ENCODE results near the gene GPR32. TPM values are rescaled to one million over a fixed set of nuclear protein-coding genes. Genes with fewer than 3 reads are reported as not detected.

Gene GPR32
- polyA plus RNA-seq, 3 donors, result not detected

DNA sequence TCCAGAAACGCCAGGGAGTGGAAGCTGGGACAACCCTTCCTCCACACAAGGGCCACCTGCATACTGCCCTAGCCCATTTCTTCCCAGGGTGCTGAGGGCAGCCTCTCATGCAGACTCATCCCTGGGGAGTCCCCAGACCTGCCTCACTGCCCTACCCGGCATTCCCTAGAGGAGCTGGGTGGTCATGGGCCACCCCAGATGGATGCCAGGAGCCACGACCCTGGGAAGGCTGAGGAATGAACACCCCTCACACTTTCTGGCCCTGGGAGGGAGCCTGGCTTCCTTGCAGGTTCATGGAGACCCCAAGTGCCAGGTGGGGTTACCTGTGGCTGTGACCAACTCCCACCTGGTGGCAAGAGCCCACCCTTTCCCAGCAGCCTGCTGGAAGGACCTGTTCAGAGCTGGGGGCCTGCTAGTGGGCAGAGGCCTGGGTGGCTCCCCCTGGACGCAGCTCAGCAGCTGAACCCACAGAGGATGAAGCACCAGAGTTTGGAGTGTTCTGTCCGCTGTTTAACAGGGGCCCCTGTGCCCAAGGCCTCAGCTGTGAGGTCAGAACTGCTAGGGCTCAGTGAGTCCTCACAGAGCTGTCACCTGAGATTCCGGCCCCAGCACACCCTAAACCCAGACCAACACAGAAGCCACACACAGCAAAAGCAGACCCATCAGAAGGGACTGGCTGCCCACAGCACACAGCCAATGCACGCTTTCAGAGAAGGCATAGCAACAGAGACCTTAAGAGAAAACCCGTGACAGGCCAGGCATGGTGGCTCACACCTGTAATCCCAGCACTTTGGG is 26.6 kb downstream of the GPR32 start:
- peaks cover 0 to 4% (median 0%) of the 10 kb centered on the region in 3 donors for H3K27me3 Mint-ChIP-seq (ENCODE audit: low read depth in 3 of 3)
- Histone ChIP-seq H2AFZ (ENCODE audit: insufficient read depth, low read depth, low read length, poor library complexity, severe bottlenecking) (no peak overlapping the region), H3K79me2 (ENCODE audit: insufficient read depth, low read length) (peaks cover 25% of the 10 kb centered on the region), H3K4me1 (ENCODE audit: control insufficient read depth in 1 of 2, insufficient read depth in 2 of 2, low read length in 2 of 2) (no peaks in the 10 kb centered on the region), H3K36me3 (replicated peaks in 1 of 2; ENCODE audit: control insufficient read depth in 1 of 2, insufficient read depth in 2 of 2, low read length in 2 of 2) (peaks cover 20 to 36% of the 10 kb centered on the region in 2 donors), H3K4me2 (replicated peaks; ENCODE audit: extremely low read depth, low read length, poor library complexity, severe bottlenecking) (no peak overlapping the region), H3K27ac (ENCODE audit: low read depth in 1 of 2, low read length in 2 of 2) (no peak overlapping the region), H3K27me3 (ENCODE audit: control insufficient read depth in 2 of 2, insufficient read depth in 2 of 2, low read length in 2 of 2) (no peaks in the 10 kb centered on the region), H3K9me3 (replicated peaks in 1 of 2; ENCODE audit: control insufficient read depth in 1 of 2, insufficient read depth in 1 of 2, low read length in 2 of 2) (no peaks in the 10 kb centered on the region), H4K20me1 (ENCODE audit: insufficient read depth, low read length) (no peaks in the 10 kb centered on the region), H3K9ac (ENCODE audit: insufficient read depth, low read length, poor library complexity, severe bottlenecking) (no peak overlapping the region), H3K4me3 (replicated peaks in 1 of 3; ENCODE audit: low read depth in 2 of 3, low read length in 3 of 3) (no peak overlapping the region)
- no peak overlapping the region for H3K4me3 Mint-ChIP-seq
- intact Hi-C loops (cut with micrococcal nuclease), result no loop called here
- DNase-seq, result no peak
- H3K27ac Mint-ChIP-seq, result no peak overlapping the region
- peaks cover 24 to 54% of the 10 kb centered on the region in 2 donors for H3K36me3 Mint-ChIP-seq
- peaks cover 2% of the 10 kb centered on the region for H3K4me1 Mint-ChIP-seq
- WGBS (ENCODE audit: insufficient coverage), result 94% methylated on average over 7 of the region's 8 CpGs
- TF ChIP-seq, protein P1, sequence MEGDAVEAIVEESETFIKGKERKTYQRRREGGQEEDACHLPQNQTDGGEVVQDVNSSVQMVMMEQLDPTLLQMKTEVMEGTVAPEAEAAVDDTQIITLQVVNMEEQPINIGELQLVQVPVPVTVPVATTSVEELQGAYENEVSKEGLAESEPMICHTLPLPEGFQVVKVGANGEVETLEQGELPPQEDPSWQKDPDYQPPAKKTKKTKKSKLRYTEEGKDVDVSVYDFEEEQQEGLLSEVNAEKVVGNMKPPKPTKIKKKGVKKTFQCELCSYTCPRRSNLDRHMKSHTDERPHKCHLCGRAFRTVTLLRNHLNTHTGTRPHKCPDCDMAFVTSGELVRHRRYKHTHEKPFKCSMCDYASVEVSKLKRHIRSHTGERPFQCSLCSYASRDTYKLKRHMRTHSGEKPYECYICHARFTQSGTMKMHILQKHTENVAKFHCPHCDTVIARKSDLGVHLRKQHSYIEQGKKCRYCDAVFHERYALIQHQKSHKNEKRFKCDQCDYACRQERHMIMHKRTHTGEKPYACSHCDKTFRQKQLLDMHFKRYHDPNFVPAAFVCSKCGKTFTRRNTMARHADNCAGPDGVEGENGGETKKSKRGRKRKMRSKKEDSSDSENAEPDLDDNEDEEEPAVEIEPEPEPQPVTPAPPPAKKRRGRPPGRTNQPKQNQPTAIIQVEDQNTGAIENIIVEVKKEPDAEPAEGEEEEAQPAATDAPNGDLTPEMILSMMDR (IDR thresholded peaks at IDR 0.05), result no peak
- H3K9me3 Mint-ChIP-seq, result no peaks in the 10 kb centered on the region

DNA sequence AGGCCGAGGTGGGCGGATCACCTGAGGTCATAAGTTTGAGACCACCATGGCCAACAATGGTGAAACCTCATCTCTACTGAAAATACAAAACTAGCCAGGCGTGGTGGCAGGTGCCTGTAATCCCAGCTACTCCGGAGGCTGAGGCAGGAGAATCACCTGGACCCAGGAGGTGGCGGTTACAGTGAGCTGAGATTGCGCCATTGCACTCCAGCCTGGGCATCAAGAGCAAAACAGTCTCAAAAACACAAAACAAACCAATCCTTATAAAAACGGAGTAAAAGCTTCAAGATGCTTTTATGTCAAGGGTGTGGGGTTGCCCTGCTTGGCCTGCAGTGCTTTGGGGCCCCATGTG is 27.1 kb downstream of the GPR32 start:
- H3K27ac Mint-ChIP-seq, result peak overlapping the region in 1 of 7 donors; percentile 15
- Histone ChIP-seq H3K9me3 (replicated peaks in 1 of 2; ENCODE audit: control insufficient read depth in 1 of 2, insufficient read depth in 1 of 2, low read length in 2 of 2) (no peaks in the 10 kb centered on the region), H3K27me3 (ENCODE audit: control insufficient read depth in 2 of 2, insufficient read depth in 2 of 2, low read length in 2 of 2) (no peaks in the 10 kb centered on the region), H3K27ac (ENCODE audit: low read depth in 1 of 2, low read length in 2 of 2) (no peak overlapping the region), H3K79me2 (ENCODE audit: insufficient read depth, low read length) (peaks cover 30% of the 10 kb centered on the region), H2AFZ (ENCODE audit: insufficient read depth, low read depth, low read length, poor library complexity, severe bottlenecking) (no peak overlapping the region), H3K9ac (ENCODE audit: insufficient read depth, low read length, poor library complexity, severe bottlenecking) (no peak overlapping the region), H4K20me1 (ENCODE audit: insufficient read depth, low read length) (no peaks in the 10 kb centered on the region), H3K4me3 (replicated peaks in 1 of 3; ENCODE audit: low read depth in 2 of 3, low read length in 3 of 3) (no peak overlapping the region), H3K4me1 (ENCODE audit: control insufficient read depth in 1 of 2, insufficient read depth in 2 of 2, low read length in 2 of 2) (no peaks in the 10 kb centered on the region), H3K36me3 (replicated peaks in 1 of 2; ENCODE audit: control insufficient read depth in 1 of 2, insufficient read depth in 2 of 2, low read length in 2 of 2) (peaks cover 20 to 36% of the 10 kb centered on the region in 2 donors), H3K4me2 (replicated peaks; ENCODE audit: extremely low read depth, low read length, poor library complexity, severe bottlenecking) (no peak overlapping the region)
- peaks cover 0 to 4% (median 0%) of the 10 kb centered on the region in 3 donors for H3K27me3 Mint-ChIP-seq (ENCODE audit: low read depth in 3 of 3)
- TF ChIP-seq, protein P1 (IDR thresholded peaks at IDR 0.05), result no peak
- no peaks in the 10 kb centered on the region for H3K9me3 Mint-ChIP-seq
- peaks cover 27 to 58% of the 10 kb centered on the region in 2 donors for H3K36me3 Mint-ChIP-seq
- DNase-seq, result no peak
- peaks cover 2% of the 10 kb centered on the region for H3K4me1 Mint-ChIP-seq
- 100% methylated on average over 4 of the region's 7 CpGs for WGBS (ENCODE audit: insufficient coverage)
- H3K4me3 Mint-ChIP-seq, result no peak overlapping the region
- intact Hi-C loops (cut with micrococcal nuclease), result no loop called here

Measured in CD14-positive monocyte (primary cell).